Small intestine (tissue), 7 donors: Measurements from ENCODE around the gene CERS1. TPM values are rescaled to one million over a fixed set of nuclear protein-coding genes. Genes with fewer than 3 reads are reported as not detected.

Experiments
- DNase-seq, 2 donors: peaks; one replicate each; pipeline versions ENCODE4 v3.0.0 to v3.0.0-alpha.2; 2013
- FAIRE-seq: peaks from 2 replicates; lab custom pipeline; 2012; peaks lifted over from hg19 to GRCh38; lab: Jason Lieb, UNC
- H3K27ac ChIP-seq, 3 donors: one replicate each; pipeline ENCODE4 v1.5.1; 2013; ENCODE audit warnings: low read length in 2 of 3, mild to moderate bottlenecking in 2 of 3, control low read depth in 1 of 3, inconsistent platforms in 1 of 3, low read depth in 1 of 3, moderate library complexity in 1 of 3
- H3K27me3 ChIP-seq, 3 donors: one replicate each; pipeline ENCODE4 v1.6.1; 2013; ENCODE audit warnings: low read length in 3 of 3, inconsistent platforms in 1 of 3; ENCODE audit not compliant: control insufficient read depth in 3 of 3, insufficient read depth in 3 of 3
- H3K36me3 ChIP-seq, 3 donors: one replicate each; pipeline ENCODE4 v1.6.1; 2013; ENCODE audit warnings: low read length in 3 of 3, inconsistent platforms in 1 of 3, low read depth in 1 of 3, mild to moderate bottlenecking in 1 of 3, moderate library complexity in 1 of 3; ENCODE audit not compliant: control insufficient read depth in 3 of 3, insufficient read depth in 2 of 3
- H3K4me1 ChIP-seq, 3 donors: one replicate each; pipeline ENCODE4 v1.6.1; 2013; ENCODE audit warnings: low read length in 2 of 3, inconsistent platforms in 1 of 3, low read depth in 1 of 3, mild to moderate bottlenecking in 1 of 3, moderate library complexity in 1 of 3; ENCODE audit not compliant: control insufficient read depth in 3 of 3, insufficient read depth in 2 of 3
- H3K4me3 ChIP-seq, 3 donors: one replicate each; pipeline ENCODE4 v1.5.1; 2013; ENCODE audit warnings: low read length in 3 of 3, control low read depth in 1 of 3, inconsistent platforms in 1 of 3, low read depth in 1 of 3, mild to moderate bottlenecking in 1 of 3, moderate library complexity in 1 of 3
- H3K9me3 ChIP-seq, 2 donors: one replicate each; pipeline ENCODE4 v1.6.1; 2013; ENCODE audit warnings: low read depth in 1 of 2, low read length in 1 of 2; ENCODE audit not compliant: control insufficient read depth in 2 of 2, insufficient read depth in 1 of 2
- WGBS, 3 donors: extraction: QIAGEN DNeasy Blood & Tissue Kit; methylation state at CpG; one replicate each; pipeline ENCODE4 v1.1.7; 2013; 5-methylcytosine and 5-hydroxymethylcytosine counted together
- polyA plus RNA-seq, 4 donors: library from polyadenylated mRNA; stranded (reverse) in 3 of 4; unstranded in 1 of 4; fragments of 200-250 nt in 3 of 4; fragments of 120-200 nt in 1 of 4; gene quantifications; one replicate each; pipeline versions ENCODE4 v1.2.1 to v1.2.3, GENCODE V29; 2013
- donor health status: healthy with polysubstance abuse.
- donor health status: control.
- donor health status: control.
- donor health status: Bipolar disorder and iron deficiency.
- donor health status: healthy.

CERS1 gene
- polyA plus RNA-seq, 4 donors: 1.2 to 1.5 TPM; not detected in 2

DNA sequence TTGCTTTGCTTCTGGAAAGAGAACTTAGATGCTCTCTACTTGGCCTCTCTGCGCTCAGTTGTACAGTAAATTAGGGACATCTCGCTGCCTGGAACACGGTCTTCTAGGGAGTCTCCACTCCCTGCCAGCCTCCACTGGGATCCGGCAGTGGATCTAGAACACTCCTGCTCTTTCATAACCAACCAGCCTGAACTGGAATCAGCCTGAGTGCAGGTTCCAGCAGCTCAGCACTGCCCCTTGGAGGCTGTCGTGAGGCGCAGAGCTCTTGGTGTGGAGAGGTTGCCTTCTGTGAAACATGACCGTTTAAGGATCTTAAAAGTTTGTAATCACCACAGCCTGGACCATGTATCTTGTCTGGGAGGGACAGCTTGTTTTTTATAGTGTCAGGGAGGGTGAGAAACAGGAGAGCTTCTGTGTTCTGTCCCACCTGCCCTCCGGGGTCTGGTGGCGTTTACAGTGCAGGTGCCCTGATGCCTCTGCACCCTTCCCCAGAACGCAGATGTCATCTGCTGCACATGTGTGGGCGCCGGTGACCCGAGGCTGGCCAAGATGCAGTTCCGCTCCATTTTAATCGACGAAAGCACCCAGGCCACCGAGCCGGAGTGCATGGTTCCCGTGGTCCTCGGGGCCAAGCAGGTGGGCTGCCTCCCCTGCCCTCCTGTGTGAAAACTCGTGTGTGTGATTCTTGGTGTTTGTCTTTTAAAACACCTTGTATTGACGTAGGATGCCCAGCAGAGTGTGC, 39.4 kb downstream of the CERS1 start:
- Histone ChIP-seq H3K4me3 (no peak overlapping the region), H3K4me1 (no peaks in the 10 kb centered on the region), H3K27me3 (no peaks in the 10 kb centered on the region), H3K27ac (no peak overlapping the region), H3K36me3 (peaks cover 48 to 100% (median 49%) of the 10 kb centered on the region in 3 donors), H3K9me3 (no peaks in the 10 kb centered on the region)
- no peak for DNase-seq
- 86 to 90% (median 88%) methylated on average over 22 of the region's 22 CpGs for WGBS, 3 donors
- FAIRE-seq: no peak

DNA sequence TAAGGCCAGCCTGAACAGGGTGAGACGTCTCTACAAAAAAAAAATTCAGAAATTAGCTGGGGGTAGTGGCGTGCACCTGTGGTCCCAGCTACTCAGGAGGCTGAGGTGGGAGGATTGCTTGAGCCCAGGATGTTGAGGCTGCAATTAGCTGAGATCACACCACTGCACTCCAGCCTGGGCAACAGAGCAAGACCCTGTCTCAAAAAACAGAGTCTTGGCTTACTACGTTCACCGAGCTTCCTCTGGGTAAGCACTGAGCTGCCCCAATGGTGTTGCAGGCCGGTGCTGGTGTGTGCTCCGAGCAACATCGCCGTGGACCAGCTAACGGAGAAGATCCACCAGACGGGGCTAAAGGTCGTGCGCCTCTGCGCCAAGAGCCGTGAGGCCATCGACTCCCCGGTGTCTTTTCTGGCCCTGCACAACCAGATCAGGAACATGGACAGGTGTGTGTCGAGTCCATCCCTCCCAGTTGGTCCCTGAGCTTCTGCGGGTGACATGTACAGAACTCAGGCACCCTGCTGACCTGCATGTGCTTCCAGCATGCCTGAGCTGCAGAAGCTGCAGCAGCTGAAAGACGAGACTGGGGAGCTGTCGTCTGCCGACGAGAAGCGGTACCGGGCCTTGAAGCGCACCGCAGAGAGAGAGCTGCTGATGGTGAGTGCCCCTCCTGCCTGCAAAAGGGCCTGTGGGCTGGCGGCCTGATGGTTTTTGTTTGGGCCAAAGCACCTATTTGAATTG, 40.1 kb downstream of the CERS1 start:
- no peak for DNase-seq
- Histone ChIP-seq H3K4me1 (no peaks in the 10 kb centered on the region), H3K4me3 (no peak overlapping the region), H3K36me3 (peaks cover 51 to 100% (median 51%) of the 10 kb centered on the region in 3 donors), H3K9me3 (no peaks in the 10 kb centered on the region), H3K27me3 (no peaks in the 10 kb centered on the region), H3K27ac (no peak overlapping the region)
- 93 to 94% (median 94%) methylated on average over 27 of the region's 27 CpGs for WGBS, 3 donors
- FAIRE-seq: no peak

DNA sequence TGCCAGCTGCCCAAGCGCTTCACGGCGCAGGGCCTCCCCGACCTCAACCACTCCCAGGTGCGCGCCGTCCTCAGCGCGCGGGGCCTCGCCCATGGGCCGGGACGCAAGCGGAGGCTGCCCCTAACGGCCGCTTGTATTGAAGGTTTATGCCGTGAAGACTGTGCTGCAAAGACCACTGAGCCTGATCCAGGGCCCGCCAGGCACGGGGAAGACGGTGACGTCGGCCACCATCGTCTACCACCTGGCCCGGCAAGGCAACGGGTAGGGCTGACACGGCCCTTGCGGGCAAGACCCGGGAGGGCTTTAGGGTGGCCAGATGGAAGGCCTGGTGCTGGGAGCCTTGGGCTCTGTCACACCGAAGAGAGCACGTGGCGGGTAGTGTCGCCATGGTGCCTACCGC, 41.0 kb downstream of the CERS1 start:
- H3K9me3 ChIP-seq: no peaks in the 10 kb centered on the region
- no peak overlapping the region for H3K27ac ChIP-seq
- DNase-seq (no peak), FAIRE-seq (no peak)
- no peaks in the 10 kb centered on the region for H3K27me3 ChIP-seq
- no peaks in the 10 kb centered on the region for H3K4me1 ChIP-seq
- 95 to 97% (median 96%) methylated on average over 31 to 33 of the region's 33 CpGs for WGBS, 3 donors
- H3K4me3 ChIP-seq: no peak overlapping the region
- peaks cover 48 to 100% (median 48%) of the 10 kb centered on the region in 3 donors for H3K36me3 ChIP-seq

DNA sequence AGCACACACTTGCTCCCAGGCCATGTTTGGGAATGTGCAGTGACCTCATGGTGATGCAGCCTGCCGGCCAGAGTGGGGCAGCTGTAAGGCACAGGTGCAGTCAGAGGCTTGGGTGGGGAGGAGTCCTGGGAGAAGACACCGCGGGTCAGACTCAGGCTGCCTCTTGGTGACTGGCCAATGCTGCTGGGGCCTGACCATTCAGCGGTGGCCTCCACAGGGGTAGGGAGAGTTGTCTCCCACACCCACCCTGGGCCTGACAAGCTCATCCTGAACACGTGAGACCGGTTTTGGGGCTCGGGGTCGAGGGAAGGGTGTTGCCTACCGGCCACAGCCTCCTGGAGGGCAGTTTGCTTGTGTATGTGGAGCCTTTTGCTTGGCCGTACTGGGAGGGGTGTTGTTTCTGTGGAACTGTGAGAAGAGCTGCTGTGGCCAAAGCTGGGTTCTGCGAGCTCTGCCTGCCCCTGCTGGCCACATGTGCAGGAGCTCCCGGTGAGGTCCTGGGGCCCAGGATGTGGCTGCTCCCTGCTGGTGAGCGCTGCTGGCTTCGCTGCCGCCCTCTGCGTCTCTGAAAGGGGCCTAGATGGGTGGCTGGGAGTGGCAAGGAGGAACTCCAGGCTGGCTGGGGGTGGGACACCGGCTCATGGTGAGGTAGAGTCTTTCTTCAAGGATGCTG, 42.1 kb downstream of the CERS1 start:
- Histone ChIP-seq H3K4me3 (no peak overlapping the region), H3K27ac (no peak overlapping the region), H3K4me1 (no peaks in the 10 kb centered on the region), H3K36me3 (peaks cover 42 to 100% (median 44%) of the 10 kb centered on the region in 3 donors), H3K27me3 (no peaks in the 10 kb centered on the region), H3K9me3 (no peaks in the 10 kb centered on the region)
- 90 to 94% (median 91%) methylated on average over 17 of the region's 17 CpGs for WGBS, 3 donors
- DNase-seq (no peak), FAIRE-seq (no peak)

DNA sequence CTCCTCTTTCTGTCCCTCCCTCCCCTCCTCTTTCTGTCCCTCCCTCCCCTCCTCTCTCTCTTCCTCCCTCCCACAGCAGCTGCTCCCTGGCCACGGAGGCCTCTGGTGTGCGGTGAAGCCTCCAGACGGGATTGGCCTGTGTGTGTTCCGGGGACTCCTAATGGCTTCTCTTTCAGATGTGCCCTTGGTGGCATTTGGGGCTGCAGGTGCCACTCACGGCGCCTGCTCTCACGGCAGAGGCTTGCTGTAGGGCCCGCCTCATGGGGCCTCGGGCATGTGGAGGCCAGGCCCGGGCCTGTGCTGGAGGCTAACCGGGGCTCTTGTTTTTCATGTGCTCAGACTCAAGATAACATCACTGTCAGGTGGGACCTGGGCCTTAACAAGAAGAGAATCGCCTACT, 43.3 kb downstream of the CERS1 start:
- Histone ChIP-seq H3K4me1 (no peaks in the 10 kb centered on the region), H3K27me3 (no peaks in the 10 kb centered on the region), H3K36me3 (peaks cover 33 to 98% (median 38%) of the 10 kb centered on the region in 3 donors), H3K9me3 (no peaks in the 10 kb centered on the region), H3K27ac (no peak overlapping the region), H3K4me3 (no peak overlapping the region)
- DNase-seq: no peak
- 87 to 90% (median 88%) methylated on average over 12 of the region's 12 CpGs for WGBS, 3 donors
- FAIRE-seq: no peak

DNA sequence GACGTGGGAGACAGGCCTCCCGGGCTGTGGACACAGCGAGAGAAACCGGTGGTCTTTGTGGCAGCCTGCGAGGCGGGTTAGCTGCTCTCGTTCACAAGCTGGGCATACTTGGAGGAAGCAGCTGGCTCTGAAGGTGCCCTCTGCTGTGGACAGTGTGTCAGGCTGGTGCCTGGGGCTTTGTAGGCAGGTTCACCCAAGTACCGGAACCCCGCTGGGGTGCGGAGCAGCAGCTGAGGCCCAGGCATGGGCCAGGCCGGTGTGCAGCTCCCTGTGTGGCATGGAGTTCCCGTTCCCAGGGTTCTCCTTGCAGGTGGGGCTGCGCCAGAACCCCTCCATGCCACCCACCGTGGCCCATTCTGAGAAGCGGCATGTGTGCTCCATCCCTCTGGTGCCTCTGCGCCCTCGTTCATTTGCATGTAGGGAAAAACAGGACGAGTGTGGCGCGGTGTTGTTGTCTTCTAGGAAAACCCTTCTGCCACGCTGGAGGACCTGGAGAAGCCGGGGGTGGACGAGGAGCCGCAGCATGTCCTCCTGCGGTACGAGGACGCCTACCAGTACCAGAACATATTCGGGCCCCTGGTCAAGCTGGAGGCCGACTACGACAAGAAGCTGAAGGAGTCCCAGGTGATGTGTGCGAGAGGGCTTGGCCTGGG, 44.2 kb downstream of the CERS1 start:
- 93 to 95% (median 93%) methylated on average over 30 to 31 of the region's 31 CpGs for WGBS, 3 donors
- H3K36me3 ChIP-seq: peaks cover 26 to 95% (median 36%) of the 10 kb centered on the region in 3 donors
- H3K4me1 ChIP-seq: peaks cover 0 to 5% (median 0%) of the 10 kb centered on the region in 3 donors
- no peak for FAIRE-seq
- no peaks in the 10 kb centered on the region for H3K27me3 ChIP-seq
- no peak for DNase-seq
- H3K27ac ChIP-seq: no peak overlapping the region
- H3K4me3 ChIP-seq: no peak overlapping the region
- no peaks in the 10 kb centered on the region for H3K9me3 ChIP-seq

DNA sequence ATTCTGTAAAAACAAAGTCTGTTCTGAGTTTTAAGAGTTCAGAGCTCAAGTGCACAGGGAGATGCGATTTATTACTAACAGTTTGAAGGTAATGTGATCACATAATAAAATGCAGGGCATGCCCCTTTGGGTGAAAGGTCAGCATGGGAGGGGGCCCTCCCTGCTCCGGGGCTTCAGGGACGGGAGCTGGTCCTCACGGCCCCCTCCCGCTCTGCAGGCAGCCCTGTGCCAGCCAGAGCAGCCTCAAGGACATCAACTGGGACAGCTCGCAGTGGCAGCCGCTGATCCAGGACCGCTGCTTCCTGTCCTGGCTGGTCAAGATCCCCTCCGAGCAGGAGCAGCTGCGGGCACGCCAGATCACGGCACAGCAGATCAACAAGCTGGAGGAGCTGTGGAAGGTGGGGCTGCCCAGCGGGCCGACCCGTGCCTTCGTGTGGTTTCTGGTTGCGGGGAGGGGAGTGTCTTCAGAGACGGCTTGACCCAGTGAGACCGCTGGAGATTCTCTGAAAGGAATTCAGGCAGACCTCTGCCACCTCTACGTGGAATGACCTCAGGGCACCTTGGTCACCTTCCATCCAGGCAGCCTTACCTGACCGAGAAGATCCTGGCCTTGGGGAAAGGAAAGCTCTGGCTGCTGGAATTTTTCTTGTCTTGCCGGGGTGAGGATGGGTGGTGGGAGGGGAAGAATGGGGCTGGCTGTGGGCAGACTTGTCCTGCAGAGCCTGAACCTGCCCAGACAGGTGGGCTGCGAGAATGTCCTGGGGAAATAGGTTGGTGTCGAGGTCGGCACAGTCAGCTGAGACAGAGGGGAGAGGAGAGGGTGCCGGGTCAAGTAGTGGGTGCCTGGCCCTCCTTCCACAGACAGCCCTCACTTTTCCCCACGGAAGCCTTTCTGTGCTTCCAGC, 45.2 kb downstream of the CERS1 start:
- WGBS, 3 donors: 86 to 89% (median 88%) methylated on average over 26 to 27 of the region's 27 CpGs
- Histone ChIP-seq H3K4me1 (peaks cover 0 to 6% (median 0%) of the 10 kb centered on the region in 3 donors), H3K9me3 (no peaks in the 10 kb centered on the region), H3K4me3 (no peak overlapping the region), H3K27me3 (no peaks in the 10 kb centered on the region), H3K27ac (no peak overlapping the region), H3K36me3 (peaks cover 22 to 92% (median 34%) of the 10 kb centered on the region in 3 donors)
- DNase-seq (no peak), FAIRE-seq (no peak)
